Measurements from ENCODE around the gene MTHFD1.

MTHFD1 gene

DNA sequence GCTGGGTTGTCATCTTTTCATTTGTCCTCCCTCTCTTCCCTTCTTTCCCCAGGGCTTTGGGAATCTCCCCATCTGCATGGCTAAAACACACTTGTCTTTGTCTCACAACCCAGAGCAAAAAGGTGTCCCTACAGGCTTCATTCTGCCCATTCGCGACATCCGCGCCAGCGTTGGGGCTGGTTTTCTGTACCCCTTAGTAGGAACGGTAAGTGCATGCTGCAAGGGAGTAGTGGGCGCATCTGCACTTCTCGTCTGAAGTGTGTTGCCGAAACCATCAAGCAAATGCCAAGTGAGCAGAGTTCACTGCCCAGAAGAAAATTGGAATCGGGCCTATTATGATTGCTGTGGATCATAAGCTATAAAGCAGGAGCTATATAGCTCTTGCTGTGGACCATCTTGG, 66.5 kb downstream of the MTHFD1 start:
- no peak for TF ChIP-seq GATA2 (IDR thresholded peaks at IDR 0.05; ENCODE audit: low read depth, low read length)
- no peak for TF ChIP-seq GATA3 (IDR thresholded peaks at IDR 0.05; ENCODE audit: low read depth, low read length)

DNA sequence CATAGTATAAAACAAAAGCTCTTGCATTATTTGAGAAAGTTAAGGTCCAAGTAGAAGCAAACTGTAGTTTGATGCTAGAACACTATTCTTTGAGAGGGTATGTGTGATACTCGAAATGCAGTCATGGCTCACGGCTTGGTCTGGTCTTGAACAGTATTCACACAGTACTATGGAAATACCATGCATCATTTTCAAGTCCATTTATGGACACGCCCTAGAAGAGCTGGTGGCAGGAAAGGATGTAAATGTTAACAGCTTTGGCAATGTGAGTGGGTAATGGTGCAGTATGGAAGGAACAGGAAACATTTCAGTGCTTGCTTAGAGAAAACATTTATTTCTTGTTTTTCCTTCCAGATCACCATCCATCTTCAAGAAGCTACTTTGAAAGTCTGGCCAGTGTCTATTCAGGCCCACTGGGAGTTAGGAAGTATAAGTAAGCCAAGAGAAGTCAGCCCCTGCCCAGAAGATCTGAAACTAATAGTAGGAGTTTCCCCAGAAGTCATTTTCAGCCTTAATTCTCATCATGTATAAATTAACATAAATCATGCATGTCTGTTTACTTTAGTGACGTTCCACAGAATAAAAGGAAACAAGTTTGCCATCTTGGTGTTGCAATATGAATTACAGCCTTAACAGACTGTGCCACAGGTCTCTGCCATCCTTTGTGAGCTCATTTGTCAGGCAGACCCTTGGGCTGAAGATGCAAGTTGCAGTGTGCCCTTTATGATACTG, 71.4 kb downstream of the MTHFD1 start:
- TF ChIP-seq GATA3 (IDR thresholded peaks at IDR 0.05; ENCODE audit: low read depth, low read length) (no peak), GATA2 (IDR thresholded peaks at IDR 0.05; ENCODE audit: low read depth, low read length) (no peak)

DNA sequence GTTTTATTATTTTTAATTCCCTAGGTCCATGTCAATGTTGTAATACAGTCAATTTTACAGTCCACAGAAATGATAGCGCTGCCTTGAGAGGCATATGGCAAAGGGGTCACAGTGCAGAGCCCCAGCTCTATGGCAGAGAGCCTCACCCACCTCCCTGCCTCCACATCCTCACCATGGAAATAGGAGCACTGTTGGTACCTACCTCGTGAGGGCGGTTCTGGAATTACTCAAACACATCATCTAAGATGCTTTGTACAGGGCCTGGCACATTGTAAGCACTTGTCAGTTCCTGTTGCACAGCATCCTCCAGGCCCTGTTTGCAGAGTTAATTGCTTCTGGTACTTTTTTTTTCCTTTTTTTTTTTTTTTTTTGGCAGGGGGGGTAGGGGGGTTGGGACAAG, 73.1 kb downstream of the MTHFD1 start:
- no peak for TF ChIP-seq GATA3 (IDR thresholded peaks at IDR 0.05; ENCODE audit: low read depth, low read length)
- TF ChIP-seq GATA2 (IDR thresholded peaks at IDR 0.05; ENCODE audit: low read depth, low read length), result no peak

DNA sequence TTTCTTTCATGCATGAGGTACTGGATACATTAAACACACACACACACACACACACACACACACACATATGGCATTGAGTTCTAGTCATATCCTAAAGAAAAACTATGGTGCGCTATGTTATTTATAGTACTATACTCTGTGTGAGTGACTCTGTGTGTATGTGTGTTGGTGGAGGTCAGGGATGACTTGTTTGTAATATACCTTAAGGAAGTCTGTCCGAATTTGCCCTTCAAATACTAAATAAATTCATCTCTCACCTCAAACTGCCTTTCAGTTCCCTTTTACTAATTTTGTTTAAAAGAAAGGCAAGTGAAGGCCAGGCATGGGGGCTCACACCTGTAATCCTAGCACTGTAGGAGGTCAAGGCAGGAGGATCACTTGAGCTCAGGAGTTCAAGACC, 75.0 kb downstream of the MTHFD1 start:
- TF ChIP-seq GATA2 (IDR thresholded peaks at IDR 0.05; ENCODE audit: low read depth, low read length) (no peak), GATA3 (IDR thresholded peaks at IDR 0.05; ENCODE audit: low read depth, low read length) (no peak)

DNA sequence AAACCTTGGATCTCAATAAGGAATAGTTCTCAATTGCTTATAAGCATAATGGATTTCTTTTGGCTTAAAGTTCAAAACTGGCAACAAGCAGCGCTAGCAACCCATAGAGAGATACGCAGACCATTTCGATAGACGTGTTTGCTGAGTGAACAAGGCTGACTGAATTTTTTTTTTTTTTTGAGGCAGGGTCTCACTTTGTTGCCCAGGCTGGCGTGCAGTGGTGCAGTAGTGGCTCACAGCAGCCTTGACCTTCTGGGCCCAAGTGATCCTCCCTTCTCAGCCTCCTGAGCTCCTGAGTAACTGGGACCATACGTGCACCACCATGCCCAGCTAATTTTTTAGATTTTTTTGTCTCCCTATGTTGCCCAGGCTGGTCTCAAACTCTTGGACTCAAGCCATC, 75.7 kb downstream of the MTHFD1 start:
- TF ChIP-seq GATA2 (IDR thresholded peaks at IDR 0.05; ENCODE audit: low read depth, low read length) (no peak), GATA3 (IDR thresholded peaks at IDR 0.05; ENCODE audit: low read depth, low read length) (no peak)

DNA sequence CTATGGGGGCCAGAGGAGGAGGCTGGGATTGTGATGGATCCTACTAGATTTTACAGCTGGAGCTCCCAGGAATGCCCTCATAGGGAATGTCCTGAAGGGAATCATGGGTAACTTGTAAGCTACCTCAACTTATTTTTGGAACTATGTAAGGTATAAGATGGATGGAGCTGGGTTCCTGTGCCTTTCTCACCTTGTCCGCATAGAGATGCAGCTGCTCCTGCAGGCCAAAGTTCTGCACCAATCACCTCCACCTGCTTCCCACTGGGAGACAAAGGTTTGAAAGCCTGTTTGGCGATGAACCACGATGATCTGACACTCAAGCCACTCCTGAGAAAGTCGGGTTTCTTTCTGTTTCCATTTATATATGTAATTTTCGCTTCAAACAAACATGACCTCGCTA, 76.5 kb downstream of the MTHFD1 start:
- TF ChIP-seq GATA3 (IDR thresholded peaks at IDR 0.05; ENCODE audit: low read depth, low read length), result no peak
- TF ChIP-seq GATA2 (IDR thresholded peaks at IDR 0.05; ENCODE audit: low read depth, low read length), result no peak

DNA sequence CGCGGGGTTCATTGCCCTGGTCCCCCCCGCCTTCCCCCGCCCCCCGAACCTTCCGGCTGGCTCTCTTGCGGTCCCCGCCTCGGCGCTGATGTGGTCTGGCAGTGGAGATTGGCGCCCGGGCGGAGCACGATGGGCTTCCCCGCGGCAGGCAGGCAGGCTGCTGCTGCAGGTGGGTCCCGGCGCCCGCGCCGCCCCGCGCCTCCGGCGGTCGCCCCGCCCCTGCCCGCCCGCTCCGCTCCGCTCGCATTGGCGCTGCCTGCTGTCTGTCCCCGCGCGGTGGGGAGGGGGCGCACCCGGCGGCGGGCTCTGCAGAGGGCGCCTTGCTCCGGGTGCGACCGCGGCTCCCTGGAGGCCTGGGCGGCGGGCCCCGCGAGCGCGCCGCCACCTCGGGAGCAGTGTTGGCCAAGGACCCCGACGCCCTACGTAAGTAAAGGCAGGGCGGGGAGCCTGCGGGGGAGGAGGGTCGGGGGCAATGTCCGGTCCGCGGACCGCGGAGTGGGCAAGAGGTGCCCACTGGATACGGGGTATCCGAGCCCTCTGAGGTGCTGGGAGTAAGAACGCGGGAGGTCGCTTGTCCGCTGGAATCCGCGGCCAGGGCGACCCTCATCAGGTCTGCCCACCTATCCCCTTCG, 77.2 kb downstream of the MTHFD1 start, which contains the start of gene AKAP5:
Gene AKAP5 (plus strand): TSS at position 309 of the 632 bp plus-strand sequence. CDS start 2,896 bp downstream, outside the sequence.
- TF ChIP-seq GATA2 (IDR thresholded peaks at IDR 0.05; ENCODE audit: low read depth, low read length) (no peak), GATA3 (IDR thresholded peaks at IDR 0.05; ENCODE audit: low read depth, low read length) (no peak)

DNA sequence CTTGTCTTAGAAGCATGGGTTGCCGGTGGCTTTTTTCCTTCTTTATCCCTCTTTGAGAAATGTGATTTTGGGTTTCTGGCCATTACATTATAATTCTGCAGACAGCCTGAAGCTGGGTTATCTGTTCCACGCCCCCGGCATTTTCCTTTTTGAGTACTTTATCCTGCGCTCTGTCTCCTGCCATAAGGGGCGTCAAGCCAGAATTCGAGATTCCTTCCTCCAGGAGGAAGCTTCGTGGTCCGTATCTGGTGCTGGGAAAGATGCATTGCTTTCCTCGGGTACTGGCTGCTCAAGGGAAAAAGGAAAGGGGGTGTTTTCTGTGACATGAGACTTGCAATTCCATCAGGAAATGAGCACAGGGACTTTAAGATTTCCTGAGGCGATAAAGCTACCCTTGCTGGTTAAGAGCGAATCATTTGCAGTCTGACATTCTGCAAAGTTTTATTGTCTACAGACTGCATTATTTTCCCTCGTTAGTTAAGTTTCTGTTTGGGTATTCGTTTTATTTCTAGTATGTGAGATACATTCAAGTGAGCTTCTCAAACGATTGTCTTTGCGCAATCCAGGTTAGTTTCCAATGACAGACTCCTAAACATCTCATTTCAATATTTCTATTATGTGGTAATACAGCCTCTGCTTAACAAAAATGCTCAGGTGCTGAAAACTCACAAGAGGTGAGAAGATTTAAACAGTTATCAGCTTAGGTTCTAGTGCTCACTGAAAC, 77.8 kb downstream of the MTHFD1 start:
- TF ChIP-seq GATA3 (IDR thresholded peaks at IDR 0.05; ENCODE audit: low read depth, low read length), result no peak
- TF ChIP-seq GATA2 (IDR thresholded peaks at IDR 0.05; ENCODE audit: low read depth, low read length), result peak; percentile 58

DNA sequence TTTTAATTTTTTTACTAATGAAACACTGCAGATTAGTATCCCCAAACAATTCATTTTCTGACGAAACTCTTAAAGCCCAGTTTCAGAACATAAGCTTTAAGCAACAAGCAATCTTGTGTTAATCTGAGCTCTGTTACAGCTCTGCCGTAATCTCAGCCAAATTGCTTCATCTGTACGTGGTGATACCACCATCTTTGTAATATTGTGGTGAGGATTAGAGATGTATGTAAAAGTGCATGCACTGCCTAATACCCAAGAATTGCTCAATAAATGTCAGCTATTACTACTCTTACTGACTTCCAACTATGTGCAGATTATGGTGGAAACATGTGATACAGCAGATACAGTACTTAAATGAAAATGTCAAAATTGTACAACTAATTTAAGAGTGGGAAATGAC, 78.9 kb downstream of the MTHFD1 start:
- no peak for TF ChIP-seq GATA3 (IDR thresholded peaks at IDR 0.05; ENCODE audit: low read depth, low read length)
- TF ChIP-seq GATA2 (IDR thresholded peaks at IDR 0.05; ENCODE audit: low read depth, low read length), result no peak

DNA sequence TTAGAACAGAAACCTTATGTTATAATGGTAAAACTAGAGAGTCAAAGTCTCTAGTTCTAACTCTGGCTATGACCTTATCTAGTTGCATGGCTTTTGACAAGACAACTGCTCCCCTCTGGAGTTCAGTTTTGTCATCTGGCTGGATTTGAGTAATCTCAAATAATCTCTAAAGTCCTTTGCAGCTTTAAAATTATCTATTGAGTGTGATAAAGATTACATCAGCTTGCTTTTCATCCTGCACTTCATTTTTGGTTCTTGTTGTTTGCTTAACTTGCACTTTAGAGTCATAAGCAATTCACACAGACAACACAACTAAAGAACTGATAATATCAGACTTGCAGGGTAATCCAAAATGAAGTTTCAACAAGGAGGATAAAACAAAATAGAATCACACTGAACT, 79.4 kb downstream of the MTHFD1 start:
- TF ChIP-seq GATA2 (IDR thresholded peaks at IDR 0.05; ENCODE audit: low read depth, low read length), result no peak
- TF ChIP-seq GATA3 (IDR thresholded peaks at IDR 0.05; ENCODE audit: low read depth, low read length), result no peak

DNA sequence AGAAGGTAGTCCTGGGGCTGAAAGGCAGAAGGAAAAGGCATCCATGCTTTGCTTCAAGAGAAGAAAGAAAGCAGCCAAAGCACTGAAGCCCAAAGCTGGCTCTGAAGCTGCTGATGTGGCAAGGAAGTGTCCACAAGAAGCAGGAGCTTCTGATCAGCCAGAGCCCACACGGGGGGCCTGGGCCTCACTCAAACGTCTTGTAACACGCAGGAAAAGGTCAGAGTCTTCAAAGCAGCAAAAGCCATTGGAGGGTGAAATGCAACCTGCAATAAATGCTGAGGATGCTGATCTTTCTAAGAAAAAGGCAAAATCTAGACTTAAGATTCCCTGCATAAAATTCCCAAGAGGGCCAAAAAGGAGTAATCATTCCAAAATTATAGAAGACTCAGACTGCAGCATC, 80.3 kb downstream of the MTHFD1 start:
- TF ChIP-seq GATA3 (IDR thresholded peaks at IDR 0.05; ENCODE audit: low read depth, low read length) (no peak), GATA2 (IDR thresholded peaks at IDR 0.05; ENCODE audit: low read depth, low read length) (no peak)

DNA sequence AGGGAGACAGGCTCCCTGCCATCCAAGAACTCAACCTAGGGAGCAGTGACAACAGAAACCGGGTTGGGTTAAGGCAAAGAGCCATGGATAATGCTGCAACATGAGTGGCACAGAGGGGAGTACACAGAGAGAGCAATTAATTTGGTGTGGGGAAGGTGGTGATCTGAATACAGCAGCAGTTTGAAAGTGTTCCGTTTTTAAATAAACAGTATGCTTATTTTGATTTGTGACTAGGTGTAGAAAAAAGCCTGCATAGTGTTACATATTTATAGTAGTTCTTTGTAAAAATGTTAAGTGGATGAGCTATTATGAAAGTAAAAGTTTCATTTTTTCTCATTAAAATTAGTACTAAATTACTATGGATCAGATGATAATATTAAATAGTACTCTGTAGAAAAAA, 85.9 kb downstream of the MTHFD1 start:
- TF ChIP-seq GATA3 (IDR thresholded peaks at IDR 0.05; ENCODE audit: low read depth, low read length), result no peak

DNA sequence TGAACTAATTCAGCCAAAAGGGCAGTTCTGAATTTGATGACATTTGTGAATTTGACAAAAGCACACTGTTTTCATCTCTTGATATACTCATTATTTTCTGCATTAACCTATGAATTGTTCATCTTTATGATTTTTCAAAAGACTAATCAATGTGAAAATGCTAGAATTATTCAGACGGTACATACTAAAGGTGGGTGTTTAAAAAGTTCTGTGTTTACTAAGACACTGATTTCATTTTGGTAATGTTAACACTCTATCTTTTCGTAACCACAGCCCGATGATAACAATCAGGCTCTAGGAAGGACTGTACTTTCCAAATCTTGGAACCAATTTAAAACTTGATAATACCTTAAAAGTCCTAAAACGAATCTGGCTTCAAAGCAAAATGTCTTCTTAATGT, 86.5 kb downstream of the MTHFD1 start:
- TF ChIP-seq GATA3 (IDR thresholded peaks at IDR 0.05; ENCODE audit: low read depth, low read length) (no peak), GATA2 (IDR thresholded peaks at IDR 0.05; ENCODE audit: low read depth, low read length) (no peak)

DNA sequence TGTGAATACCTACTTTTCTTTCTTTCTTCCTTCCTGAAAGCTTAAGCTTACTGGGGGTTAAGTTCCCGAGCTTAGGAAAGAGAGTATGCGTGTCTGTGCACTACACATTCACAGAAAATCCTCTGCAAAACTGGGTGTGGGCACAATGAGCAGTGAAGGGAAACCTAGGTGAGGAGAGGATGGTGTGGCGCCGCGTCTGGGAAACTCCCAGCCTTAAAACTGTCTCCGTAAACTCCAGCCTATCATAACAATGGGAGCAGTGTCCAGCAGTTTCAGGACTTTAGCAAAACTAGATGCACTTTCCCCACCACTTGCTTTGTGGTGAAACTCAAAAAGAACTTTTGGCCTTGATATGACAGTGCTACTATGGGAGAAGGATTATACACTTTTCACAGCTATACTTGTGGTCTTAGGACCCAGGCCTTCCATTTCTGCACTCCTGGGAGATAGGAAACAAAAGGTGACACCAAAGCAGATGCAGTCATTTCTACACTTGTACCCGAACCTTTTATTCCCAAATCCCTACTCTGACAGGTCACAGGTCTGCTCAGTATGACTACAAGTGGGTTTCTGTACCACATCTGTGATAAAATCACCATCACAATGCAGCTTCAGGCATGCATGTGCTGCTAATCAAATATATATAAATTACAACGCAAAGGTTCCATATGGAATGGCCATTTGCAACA, 87.6 kb downstream of the MTHFD1 start:
- TF ChIP-seq GATA2 (IDR thresholded peaks at IDR 0.05; ENCODE audit: low read depth, low read length) (peak; percentile 25; the same call in 1 of the 2 replicates), GATA3 (IDR thresholded peaks at IDR 0.05; ENCODE audit: low read depth, low read length) (no peak)
